Activated CD8-positive, alpha-beta memory T cell treated with anti-CD3 and anti-CD28 coated beads, Interleukin-2, amount 50 U/mL, for 1 hour (primary cell): ENCODE data around the gene CACNA1D.

ENCODE experiments used
- DNase-seq: peaks from one replicate; pipeline ENCODE4 v3.0.0-alpha.2; 2020; ENCODE audit errors: extremely low read depth

The CACNA1D gene

GRCh38 chr3:53806182-53807116 lies 312.0 kb downstream of the CACNA1D start:
- no peak for DNase-seq

- no peak for DNase-seq
Measured at GRCh38 chr3:53807117-53807810, 312.9 kb downstream of the CACNA1D start.

GRCh38 chr3:53808496-53808895 lies 314.1 kb downstream of the CACNA1D start:
- DNase-seq: no peak

GRCh38 chr3:53809267-53809666 lies 314.9 kb downstream of the CACNA1D start:
- no peak for DNase-seq

- DNase-seq: no peak
Measured at GRCh38 chr3:53809764-53810400, 315.5 kb downstream of the CACNA1D start.

GRCh38 chr3:53811143-53811927 lies 316.9 kb downstream of the CACNA1D start:
- no peak for DNase-seq

- DNase-seq: no peak
Measured at GRCh38 chr3:53812434-53812833, 318.0 kb downstream of the CACNA1D start.

- DNase-seq: no peak
Measured at GRCh38 chr3:53813229-53813628, 318.8 kb downstream of the CACNA1D start.

GRCh38 chr3:53813876-53814275 lies 319.5 kb downstream of the CACNA1D start:
- no peak for DNase-seq

GRCh38 chr3:53815067-53815466 lies 320.7 kb downstream of the CACNA1D start:
- no peak for DNase-seq

GRCh38 chr3:53815651-53816050 lies 321.2 kb downstream of the CACNA1D start:
- DNase-seq: no peak

- DNase-seq: no peak
Measured at GRCh38 chr3:53816425-53816824, 322.0 kb downstream of the CACNA1D start.

- no peak for DNase-seq
Measured at GRCh38 chr3:53817211-53817610, 322.8 kb downstream of the CACNA1D start.

GRCh38 chr3:53817809-53818208 lies 323.4 kb downstream of the CACNA1D start:
- no peak for DNase-seq

GRCh38 chr3:53818221-53819162 lies 324.1 kb downstream of the CACNA1D start:
- DNase-seq: no peak

GRCh38 chr3:53819163-53819868 lies 324.9 kb downstream of the CACNA1D start:
- DNase-seq: no peak

GRCh38 chr3:53820084-53820483 lies 325.7 kb downstream of the CACNA1D start:
- DNase-seq: no peak

GRCh38 chr3:53820756-53821580 lies 326.6 kb downstream of the CACNA1D start:
- no peak for DNase-seq

GRCh38 chr3:53821631-53822121 lies 327.3 kb downstream of the CACNA1D start:
- DNase-seq: no peak
